ENCODE data around the gene IGF1R.

Gene IGF1R

GRCh38 chr15:98801234-98801561 is 152.9 kb downstream of the IGF1R start:
- peak overlapping the region; percentile 66 for H3K27ac ChIP-seq
- H3K4me3 ChIP-seq (ENCODE audit: low read depth in 1 of 2, low read length in 1 of 2): no peak overlapping the region
- H3K9me3 ChIP-seq: no peaks in the 10 kb centered on the region
- no peaks in the 10 kb centered on the region for H3K27me3 ChIP-seq
- no peaks in the 10 kb centered on the region for H3K36me3 ChIP-seq
- no peak for TF ChIP-seq CTCF (IDR thresholded peaks at IDR 0.05)
- peaks cover 37 to 40% of the 10 kb centered on the region in 2 experiments for H3K4me1 ChIP-seq (ENCODE audit: control insufficient read depth in 1 of 2, insufficient read depth in 1 of 2, low read depth in 1 of 2, low read length in 1 of 2)

- peaks cover 45 to 47% of the 10 kb centered on the region in 2 experiments for H3K4me1 ChIP-seq (ENCODE audit: control insufficient read depth in 1 of 2, insufficient read depth in 1 of 2, low read depth in 1 of 2, low read length in 1 of 2)
- TF ChIP-seq CTCF (IDR thresholded peaks at IDR 0.05): no peak
These were observed 153.8 kb downstream of the IGF1R start for GRCh38 chr15:98802187-98802586.

GRCh38 chr15:98803228-98804056 is 155.1 kb downstream of the IGF1R start:
- TF ChIP-seq CTCF (IDR thresholded peaks at IDR 0.05): no peak
- H3K4me1 ChIP-seq (ENCODE audit: control insufficient read depth in 1 of 2, insufficient read depth in 1 of 2, low read depth in 1 of 2, low read length in 1 of 2): peaks cover 47 to 49% of the 10 kb centered on the region in 2 experiments
- H3K9me3 ChIP-seq: no peaks in the 10 kb centered on the region

More at GRCh38 chr15:98802187-98802586, 153.8 kb downstream of the IGF1R start:
- no peaks in the 10 kb centered on the region for H3K9me3 ChIP-seq
- no peaks in the 10 kb centered on the region for H3K36me3 ChIP-seq
- no peaks in the 10 kb centered on the region for H3K27me3 ChIP-seq
- no peak overlapping the region for H3K27ac ChIP-seq
- no peak overlapping the region for H3K4me3 ChIP-seq (ENCODE audit: low read depth in 1 of 2, low read length in 1 of 2)

GRCh38 chr15:98804057-98804380 is 155.7 kb downstream of the IGF1R start:
- no peaks in the 10 kb centered on the region for H3K27me3 ChIP-seq
- no peaks in the 10 kb centered on the region for H3K36me3 ChIP-seq
- H3K9me3 ChIP-seq: no peaks in the 10 kb centered on the region
- peaks cover 41 to 43% of the 10 kb centered on the region in 2 experiments for H3K4me1 ChIP-seq (ENCODE audit: control insufficient read depth in 1 of 2, insufficient read depth in 1 of 2, low read depth in 1 of 2, low read length in 1 of 2)
- TF ChIP-seq CTCF (IDR thresholded peaks at IDR 0.05): no peak
- H3K27ac ChIP-seq: no peak overlapping the region
- no peak overlapping the region for H3K4me3 ChIP-seq (ENCODE audit: low read depth in 1 of 2, low read length in 1 of 2)

More at GRCh38 chr15:98803228-98804056, 155.1 kb downstream of the IGF1R start:
- Histone ChIP-seq H3K36me3 (no peaks in the 10 kb centered on the region), H3K27me3 (no peaks in the 10 kb centered on the region), H3K27ac (no peak overlapping the region), H3K4me3 (ENCODE audit: low read depth in 1 of 2, low read length in 1 of 2) (no peak overlapping the region)

GRCh38 chr15:98805434-98806274 is 157.3 kb downstream of the IGF1R start:
- Histone ChIP-seq H3K27me3 (no peaks in the 10 kb centered on the region), H3K4me1 (ENCODE audit: control insufficient read depth in 1 of 2, insufficient read depth in 1 of 2, low read depth in 1 of 2, low read length in 1 of 2) (peaks cover 25 to 27% of the 10 kb centered on the region in 2 experiments), H3K4me3 (ENCODE audit: low read depth in 1 of 2, low read length in 1 of 2) (no peak overlapping the region), H3K27ac (no peak overlapping the region), H3K36me3 (no peaks in the 10 kb centered on the region), H3K9me3 (no peaks in the 10 kb centered on the region)
- TF ChIP-seq CTCF (IDR thresholded peaks at IDR 0.05): no peak

All from neutrophil (primary cell).